ENCODE measurements around the gene ZSWIM6. TPM values are rescaled to one million over a fixed set of nuclear protein-coding genes. Genes with fewer than 3 reads are reported as not detected.

ZSWIM6 gene
- total RNA-seq, 4 donors from 2014 or later = 7.8 to 25.5 (median 21.0) TPM

GRCh38 chr5:61551637-61552313, 219.7 kb downstream of the ZSWIM6 start:
- intact Hi-C loops (cut with DNase I; ENCODE audit: low total_unique reads) (no loop called here), in situ Hi-C loops (cut with MboI; ENCODE audit: low pct_ligation_motif_present in 1 of 4, low pct_unique_long_range_greater_than_20kb in 1 of 4, low sequenced_read_pairs in 3 of 4) (no loop called here)
- Histone ChIP-seq H3K4me3 (no peak overlapping the region), H3K27me3 (no peaks in the 10 kb centered on the region), H3K36me3 (no peaks in the 10 kb centered on the region), H3K9me3 (no peaks in the 10 kb centered on the region), H3K27ac (no peak overlapping the region), H3K4me1 (no peaks in the 10 kb centered on the region)
- no peak for TF ChIP-seq EP300 (IDR thresholded peaks at IDR 0.05; ENCODE audit: low read depth)
- TF ChIP-seq CTCF (IDR thresholded peaks at IDR 0.05) = no peak
- TF ChIP-seq POLR2AphosphoS5 (IDR thresholded peaks at IDR 0.05) = no peak
- TF ChIP-seq POLR2A (IDR thresholded peaks at IDR 0.05) = no peak
- 75 to 93% methylated on average over 3 to 5 of the region's 5 CpGs for WGBS, 2 donors (ENCODE audit: low coverage in 1 of 2)
- no peak for DNase-seq

GRCh38 chr5:61559146-61559545, 227.1 kb downstream of the ZSWIM6 start:
- Histone ChIP-seq H3K4me1 (no peaks in the 10 kb centered on the region), H3K4me3 (no peak overlapping the region), H3K27ac (no peak overlapping the region), H3K9me3 (no peaks in the 10 kb centered on the region), H3K27me3 (no peaks in the 10 kb centered on the region), H3K36me3 (no peaks in the 10 kb centered on the region)
- no peak for DNase-seq
- intact Hi-C loops (cut with DNase I; ENCODE audit: low total_unique reads) = no loop called here
- in situ Hi-C loops (cut with MboI; ENCODE audit: low pct_ligation_motif_present in 1 of 4, low pct_unique_long_range_greater_than_20kb in 1 of 4, low sequenced_read_pairs in 3 of 4) = no loop called here
- TF ChIP-seq POLR2AphosphoS5 (IDR thresholded peaks at IDR 0.05) (no peak), CTCF (IDR thresholded peaks at IDR 0.05) (no peak), POLR2A (IDR thresholded peaks at IDR 0.05) (no peak), EP300 (IDR thresholded peaks at IDR 0.05; ENCODE audit: low read depth) (no peak)

GRCh38 chr5:61559722-61560121, 227.7 kb downstream of the ZSWIM6 start:
- Histone ChIP-seq H3K27me3 (no peaks in the 10 kb centered on the region), H3K27ac (no peak overlapping the region), H3K4me1 (no peaks in the 10 kb centered on the region), H3K9me3 (no peaks in the 10 kb centered on the region), H3K4me3 (no peak overlapping the region), H3K36me3 (no peaks in the 10 kb centered on the region)
- DNase-seq = no peak
- in situ Hi-C loops (cut with MboI; ENCODE audit: low pct_ligation_motif_present in 1 of 4, low pct_unique_long_range_greater_than_20kb in 1 of 4, low sequenced_read_pairs in 3 of 4) (no loop called here), intact Hi-C loops (cut with DNase I; ENCODE audit: low total_unique reads) (no loop called here)
- WGBS, 2 donors (ENCODE audit: low coverage in 1 of 2) = 91 to 93% methylated on average over 1 of the region's 1 CpG
- no peak for TF ChIP-seq POLR2A (IDR thresholded peaks at IDR 0.05)
- TF ChIP-seq CTCF (IDR thresholded peaks at IDR 0.05) = no peak
- no peak for TF ChIP-seq EP300 (IDR thresholded peaks at IDR 0.05; ENCODE audit: low read depth)
- no peak for TF ChIP-seq POLR2AphosphoS5 (IDR thresholded peaks at IDR 0.05)

GRCh38 chr5:61563401-61563800, 231.3 kb downstream of the ZSWIM6 start:
- Histone ChIP-seq H3K9me3 (no peaks in the 10 kb centered on the region), H3K27me3 (no peaks in the 10 kb centered on the region), H3K36me3 (no peaks in the 10 kb centered on the region), H3K4me3 (no peak overlapping the region), H3K4me1 (no peaks in the 10 kb centered on the region), H3K27ac (no peak overlapping the region)
- no peak for TF ChIP-seq CTCF (IDR thresholded peaks at IDR 0.05)
- no peak for TF ChIP-seq POLR2AphosphoS5 (IDR thresholded peaks at IDR 0.05)
- in situ Hi-C loops (cut with MboI; ENCODE audit: low pct_ligation_motif_present in 1 of 4, low pct_unique_long_range_greater_than_20kb in 1 of 4, low sequenced_read_pairs in 3 of 4) (no loop called here), intact Hi-C loops (cut with DNase I; ENCODE audit: low total_unique reads) (no loop called here)
- 43 to 57% methylated on average over 3 of the region's 3 CpGs for WGBS, 2 donors (ENCODE audit: low coverage in 1 of 2)
- DNase-seq = peak; percentile 49

Measured in transverse colon (tissue), 4 donors.